ENCODE data around the gene TNIP1.

DNA sequence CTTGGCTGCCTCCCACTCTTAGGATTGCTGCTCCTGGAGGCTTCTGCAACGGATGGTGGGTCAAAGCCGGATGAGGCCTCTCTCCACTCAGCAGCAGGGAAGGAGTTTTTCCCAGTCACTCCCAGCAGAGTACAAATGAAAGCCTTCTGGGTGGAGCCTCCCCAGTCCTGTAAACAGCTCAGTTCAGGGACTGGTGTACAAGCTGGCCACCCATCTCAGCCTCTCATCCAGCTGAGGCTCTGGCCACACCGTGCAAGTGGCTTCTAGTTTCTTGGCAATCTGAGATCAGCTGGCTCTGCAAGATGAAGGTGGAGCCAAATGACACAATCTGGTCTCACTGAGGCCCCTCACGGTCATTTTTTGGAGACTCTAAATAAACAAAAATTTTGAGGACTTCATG is 50.5 kb downstream of the TNIP1 start:
- no peak for TF ChIP-seq CTCF (IDR thresholded peaks at IDR 0.05; ENCODE audit: low read depth, low read length, poor library complexity, severe bottlenecking)
- no peak for TF ChIP-seq EZH2phosphoT487 (IDR thresholded peaks at IDR 0.05; ENCODE audit: borderline replicate concordance, low read length)

Data from DOHH2 (cell line).